Gastroesophageal sphincter (tissue), 4 donors: Measurements from ENCODE around the gene FGFR3. TPM values are rescaled to one million over a fixed set of nuclear protein-coding genes. Genes with fewer than 3 reads are reported as not detected.
A peak's percentile ranks its signal among the peaks of the same experiment; 100 is the strongest.

ENCODE experiments used
- ATAC-seq: fragments of 150-250 bp; one replicate; pipeline ENCODE4 v1.9.1; 2016; ENCODE audit warnings: mild to moderate bottlenecking, moderate library complexity
- H3K27ac ChIP-seq, 4 donors: fragments of 200-600 bp; sonication (generic) in 3 of 4; 1 replicate in 3 of 4; 2 replicates in 1 of 4; pipeline ENCODE4 v1.5.1; 2016 to 2019
- H3K27me3 ChIP-seq: fragments of 200-600 bp; sonication (generic); one replicate; pipeline ENCODE4 v1.5.1; 2019
- H3K36me3 ChIP-seq, 2 donors: fragments of 200-600 bp; sonication (generic); one replicate each; pipeline ENCODE4 v1.5.1; 2019; ENCODE audit warnings: control low read depth in 1 of 2
- H3K4me1 ChIP-seq, 3 donors: fragments of 200-600 bp; sonication (generic); 1 replicate in 2 of 3; 2 replicates in 1 of 3; pipeline ENCODE4 v1.5.1; 2016 to 2019; ENCODE audit warnings: control low read depth in 2 of 3
- H3K4me3 ChIP-seq, 2 donors: fragments of 200-600 bp; sonication (generic); one replicate each; pipeline ENCODE4 v1.5.1; 2019; ENCODE audit warnings: mild to moderate bottlenecking in 1 of 2, moderate library complexity in 1 of 2
- H3K9me3 ChIP-seq, 3 donors: fragments of 200-600 bp; sonication (generic); one replicate each; pipeline ENCODE4 v1.5.1; 2017 to 2019; ENCODE audit warnings: control low read depth in 2 of 3
- CTCF ChIP-seq, 4 experiments: fragments of 200-600 bp in 2 of 4; fragments of 450-650 bp in 2 of 4; sonication (generic) in 1 of 4; IDR thresholded peaks; one replicate each; pipeline ENCODE4 v1.5.1; 2017 to 2019; ENCODE audit warnings: antibody characterized with exemption in 4 of 4, mild to moderate bottlenecking in 2 of 4, moderate library complexity in 2 of 4
- EP300 ChIP-seq: sonication (generic); formaldehyde crosslinking; IDR thresholded peaks from one replicate; pipeline ENCODE4 v1.6.1; 2017; ENCODE audit warnings: antibody characterized with exemption, mild to moderate bottlenecking
- POLR2A ChIP-seq, 2 donors: fragments of 450-650 bp; IDR thresholded peaks; one replicate each; pipeline ENCODE4 v1.6.1; 2017; ENCODE audit warnings: antibody characterized with exemption in 2 of 2, mild to moderate bottlenecking in 2 of 2, moderate library complexity in 1 of 2
- POLR2AphosphoS5 ChIP-seq: sonication (generic); formaldehyde crosslinking; IDR thresholded peaks from one replicate; pipeline ENCODE4 v1.6.1; 2017; ENCODE audit warnings: antibody characterized with exemption
- WGBS, 2 donors: methylation state at CpG; one replicate each; pipeline ENCODE4 v1.1.5; 2018; ENCODE audit warnings: low coverage in 1 of 2; 5-methylcytosine and 5-hydroxymethylcytosine counted together
- total RNA-seq, 4 donors: library from RNA; depleted of rRNA; stranded (reverse); fragments of >200 nt; gene quantifications; one replicate each; pipeline ENCODE4 v1.1.0, GENCODE V29; 2016

Gene FGFR3
- 10 to 100 TPM in 1 of 4 donors, 1 to 10 TPM in 3; 1.4 to 17.7 (median 1.8) TPM for total RNA-seq

GRCh38 chr4:1792832-1793495 is at the start of gene FGFR3:
TSS of gene FGFR3 (plus strand) at chr4:1793293. CDS start at chr4:1793935, 642 bp downstream.
- no CpG with 5 or more reads among the region's 95 CpGs for WGBS, 2 donors
- Histone ChIP-seq H3K27ac (no peak within 1 kb of the TSS), H3K36me3 (no peaks in the 10 kb centered on the region), H3K4me3 (peak within 1 kb of the TSS; percentile 28 to 57), H3K4me1 (peaks cover 0 to 33% (median 17%) of the 10 kb centered on the region in 3 donors), H3K9me3 (no peaks in the 10 kb centered on the region), H3K27me3 (peaks cover 58% of the 10 kb centered on the region)
- peak; percentile 68 for ATAC-seq
- TF ChIP-seq POLR2A (IDR thresholded peaks at IDR 0.05) = no peak

GRCh38 chr4:1743551-1743950 is 49.5 kb upstream of the FGFR3 start:
- no peak for ATAC-seq
- Histone ChIP-seq H3K36me3 (peaks cover 0 to 55% of the 10 kb centered on the region in 2 donors), H3K9me3 (peaks cover 0 to 11% (median 0%) of the 10 kb centered on the region in 3 donors), H3K4me1 (peaks cover 0 to 8% (median 1%) of the 10 kb centered on the region in 3 donors), H3K27me3 (peaks cover 22% of the 10 kb centered on the region), H3K4me3 (no peak overlapping the region), H3K27ac (no peak overlapping the region)
- TF ChIP-seq POLR2A (IDR thresholded peaks at IDR 0.05) = no peak
- no peak for TF ChIP-seq POLR2AphosphoS5
- TF ChIP-seq EP300 = no peak
- no peak for TF ChIP-seq CTCF (IDR thresholded peaks at IDR 0.05)
- WGBS, 2 donors = 62 to 74% methylated on average over 5 to 9 of the region's 12 CpGs

GRCh38 chr4:1743975-1744374 is 49.1 kb upstream of the FGFR3 start:
- Histone ChIP-seq H3K4me3 (no peak overlapping the region), H3K9me3 (peaks cover 0 to 7% (median 0%) of the 10 kb centered on the region in 3 donors), H3K27me3 (peaks cover 26% of the 10 kb centered on the region), H3K4me1 (peaks cover 0 to 11% (median 4%) of the 10 kb centered on the region in 3 donors), H3K27ac (no peak overlapping the region), H3K36me3 (peaks cover 0 to 50% of the 10 kb centered on the region in 2 donors)
- TF ChIP-seq EP300 = no peak
- TF ChIP-seq POLR2A (IDR thresholded peaks at IDR 0.05) = no peak
- TF ChIP-seq CTCF (IDR thresholded peaks at IDR 0.05) = no peak
- no peak for TF ChIP-seq POLR2AphosphoS5
- 100% methylated on average over 1 of the region's 6 CpGs; no CpG with 5 or more reads in 1 of the 2 donors for WGBS, 2 donors
- ATAC-seq = no peak

GRCh38 chr4:1744552-1744951 is 48.5 kb upstream of the FGFR3 start:
- TF ChIP-seq EP300 = no peak
- 100% methylated on average over 1 of the region's 14 CpGs; no CpG with 5 or more reads in 1 of the 2 donors for WGBS, 2 donors
- no peak for ATAC-seq

GRCh38 chr4:1745165-1745564 is 47.9 kb upstream of the FGFR3 start:
- no peak for TF ChIP-seq POLR2A (IDR thresholded peaks at IDR 0.05)
- no peak for TF ChIP-seq POLR2AphosphoS5
- no peak for TF ChIP-seq CTCF (IDR thresholded peaks at IDR 0.05)
- no peak for TF ChIP-seq EP300
- Histone ChIP-seq H3K4me1 (peaks cover 0 to 11% (median 4%) of the 10 kb centered on the region in 3 donors), H3K27me3 (peaks cover 35% of the 10 kb centered on the region), H3K4me3 (no peak overlapping the region), H3K36me3 (peaks cover 0 to 40% of the 10 kb centered on the region in 2 donors), H3K9me3 (peaks cover 0 to 7% (median 0%) of the 10 kb centered on the region in 3 donors), H3K27ac (no peak overlapping the region)
- no peak for ATAC-seq
- WGBS, 2 donors = 92% methylated on average over 4 of the region's 13 CpGs; no CpG with 5 or more reads in 1 of the 2 donors

More at GRCh38 chr4:1744552-1744951, 48.5 kb upstream of the FGFR3 start:
- Histone ChIP-seq H3K4me3 (no peak overlapping the region), H3K27ac (no peak overlapping the region), H3K27me3 (peaks cover 28% of the 10 kb centered on the region), H3K4me1 (peaks cover 0 to 11% (median 4%) of the 10 kb centered on the region in 3 donors), H3K36me3 (peaks cover 0 to 46% of the 10 kb centered on the region in 2 donors), H3K9me3 (peaks cover 0 to 7% (median 0%) of the 10 kb centered on the region in 3 donors)

- Histone ChIP-seq H3K36me3 (peaks cover 0 to 34% of the 10 kb centered on the region in 2 donors), H3K4me1 (peaks cover 0 to 11% (median 4%) of the 10 kb centered on the region in 3 donors), H3K4me3 (no peak overlapping the region), H3K27me3 (peaks cover 38% of the 10 kb centered on the region), H3K27ac (no peak overlapping the region), H3K9me3 (peaks cover 0 to 7% (median 0%) of the 10 kb centered on the region in 3 donors)
- 71% methylated on average over 6 of the region's 12 CpGs; no CpG with 5 or more reads in 1 of the 2 donors for WGBS, 2 donors
- TF ChIP-seq EP300 (no peak), POLR2A (IDR thresholded peaks at IDR 0.05) (no peak), CTCF (IDR thresholded peaks at IDR 0.05) (no peak), POLR2AphosphoS5 (no peak)
- ATAC-seq = no peak
These were observed 47.4 kb upstream of the FGFR3 start for GRCh38 chr4:1745697-1746096.
